K562 (cell line): ENCODE data around the gene PHF21A. TPM values are rescaled to one million over a fixed set of nuclear protein-coding genes. Genes with fewer than 3 reads are reported as not detected.

ENCODE experiments used
- ARID2 ChIP-seq: fragments of 450-650 bp; IDR thresholded peaks from 2 replicates; pipeline ENCODE4 v1.6.1; 2017; ENCODE audit warnings: antibody characterized with exemption, mild to moderate bottlenecking
- CHAMP1 ChIP-seq: fragments of 450-650 bp; IDR thresholded peaks from 2 replicates; pipeline ENCODE4 v1.6.1; 2016; ENCODE audit warnings: mild to moderate bottlenecking
- E2F8 ChIP-seq: fragments of 450-650 bp; IDR thresholded peaks from 2 replicates; pipeline ENCODE4 v1.7.1; 2018; ENCODE audit warnings: mild to moderate bottlenecking, low read depth; ENCODE audit not compliant: partially characterized antibody
- ETS2 ChIP-seq: IDR thresholded peaks from 2 replicates; pipeline ENCODE4 v1.6.1; 2016; ENCODE audit warnings: borderline replicate concordance, missing genetic modification characterization, mild to moderate bottlenecking, moderate library complexity, missing compliant biosample characterization; ENCODE audit not compliant: poor library complexity, severe bottlenecking
- FOXK1 ChIP-seq: sonication (generic); formaldehyde crosslinking; IDR thresholded peaks from 2 replicates; pipeline ENCODE4 v1.8.0; 2022; ENCODE audit warnings: missing genetic modification reagents, mild to moderate bottlenecking, borderline replicate concordance
- GMEB1 ChIP-seq: fragments of 250-450 bp; sonication (Bioruptor Pico); IDR thresholded peaks from 2 replicates; pipeline ENCODE4 v1.4.0; 2020; ENCODE audit warnings: mild to moderate bottlenecking
- GTF2F1 ChIP-seq: IDR thresholded peaks from 2 replicates; pipeline ENCODE4 v1.6.1; 2011; ENCODE audit warnings: low read depth, low read length, improper control_type of control experiment
- JUND ChIP-seq, 2 experiments: IDR thresholded peaks; 2 replicates in 1 of 2; 3 replicates in 1 of 2; pipeline ENCODE4 v1.6.1; 2011; ENCODE audit warnings: borderline replicate concordance in 2 of 2, low read depth in 2 of 2, low read length in 2 of 2, improper control_type of control experiment in 1 of 2, missing biosample characterization in 1 of 2, missing genetic modification characterization in 1 of 2, missing genetic modification reagents in 1 of 2
- NR1H2 ChIP-seq: sonication (generic); formaldehyde crosslinking; IDR thresholded peaks from 2 replicates; pipeline ENCODE4 v1.4.0; 2020; ENCODE audit warnings: mild to moderate bottlenecking, missing genetic modification reagents
- POLR2A ChIP-seq: fragments of 450-650 bp; conservative IDR thresholded peaks from 2 replicates; pipeline ENCODE4 v1.6.1; 2016
- RAD21 ChIP-seq, 2 experiments: fragments of 250-450 bp in 1 of 2; fragments of 450-650 bp in 1 of 2; sonication (Bioruptor Pico) in 1 of 2; formaldehyde crosslinking in 1 of 2; IDR thresholded peaks in 1 of 2; conservative IDR thresholded peaks in 1 of 2; 2 replicates each; pipeline versions ENCODE4 v1.4.0 to v1.8.0; 2020 to 2022; ENCODE audit warnings: mild to moderate bottlenecking in 2 of 2, moderate library complexity in 1 of 2
- RB1 ChIP-seq: fragments of 450-650 bp; IDR thresholded peaks from 2 replicates; pipeline ENCODE4 v1.6.1; 2017; ENCODE audit warnings: low read depth, mild to moderate bottlenecking
- SRSF1 ChIP-seq: fragments of 200-400 bp; formaldehyde crosslinking; IDR thresholded peaks from 2 replicates; pipeline ENCODE4 v1.6.1; 2017; ENCODE audit warnings: mild to moderate bottlenecking, low read depth, low read length, moderate library complexity
- STAT5A ChIP-seq: IDR thresholded peaks from 2 replicates; pipeline ENCODE4 v1.6.1; 2012; ENCODE audit warnings: low read length, inconsistent platforms, borderline replicate concordance
- XRCC5 ChIP-seq: fragments of 200-400 bp; formaldehyde crosslinking; IDR thresholded peaks from 2 replicates; pipeline ENCODE4 v1.6.1; 2017; ENCODE audit warnings: low read depth, mild to moderate bottlenecking, low read length
- ZNF134 ChIP-seq: fragments of 250-450 bp; sonication (Bioruptor Pico); conservative IDR thresholded peaks from 2 replicates; pipeline ENCODE4 v1.4.0; 2020
- ZNF175 ChIP-seq: fragments of 200-800 bp; sonication (Bioruptor generic); IDR thresholded peaks from 2 replicates; pipeline ENCODE4 v1.6.1; 2016; ENCODE audit warnings: low read depth, mild to moderate bottlenecking, missing genetic modification characterization, missing compliant biosample characterization
- ZNF232 ChIP-seq: sonication (generic); formaldehyde crosslinking; IDR thresholded peaks from 2 replicates; pipeline ENCODE4 v1.8.0; 2022; ENCODE audit warnings: mild to moderate bottlenecking, missing genetic modification reagents
- ZNF282 ChIP-seq: sonication (generic); formaldehyde crosslinking; IDR thresholded peaks from 2 replicates; pipeline ENCODE4 v1.8.1; 2023; ENCODE audit warnings: missing genetic modification reagents
- ZNF668 ChIP-seq: fragments of 250-450 bp; sonication (Bioruptor Pico); IDR thresholded peaks from 2 replicates; pipeline ENCODE4 v1.8.0; 2022; ENCODE audit warnings: mild to moderate bottlenecking, inconsistent platforms
- polyA plus RNA-seq, 8 experiments: library from polyadenylated mRNA; depleted of rRNA in 4 of 8; stranded (reverse) in 5 of 8; unstranded in 3 of 8; fragments of >200 nt; fragmentation: Nextera tagmentation in 2 of 8; fragmentation: Illumina TruSeq in 1 of 8; extraction: Ambion mirVana in 2 of 8; extraction: Trizol in 1 of 8; gene quantifications; 2 replicates each; pipeline versions ENCODE4 v1.2.1 to v1.2.3, GENCODE V29; 2011 to 2014; ENCODE audit warnings: inconsistent platforms in 1 of 8, missing spikeins in 1 of 8
- total RNA-seq, 7 experiments: library from RNA; depleted of rRNA in 6 of 7; stranded (reverse); fragments of >200 nt in 6 of 7; fragmentation: Illumina TruSeq in 2 of 7; extraction: Trizol in 2 of 7; gene quantifications; 2 replicates each; pipeline versions ENCODE4 v1.2.1 to v1.2.3, GENCODE V29; 2011 to 2021; ENCODE audit warnings: low replicate concordance in 1 of 7
- TF ChIP-seq, protein P1 (sequence below): fragments of 450-650 bp; IDR thresholded peaks from 2 replicates; pipeline ENCODE4 v1.6.1; 2016; ENCODE audit warnings: borderline replicate concordance

Gene PHF21A
- total and polyA plus RNA-seq, 9 of the 15 experiments (the other 6 are each of a cell fraction or from before 2014, with no cell fraction given) = 1.5 to 32.4 (median 10.7) TPM

DNA sequence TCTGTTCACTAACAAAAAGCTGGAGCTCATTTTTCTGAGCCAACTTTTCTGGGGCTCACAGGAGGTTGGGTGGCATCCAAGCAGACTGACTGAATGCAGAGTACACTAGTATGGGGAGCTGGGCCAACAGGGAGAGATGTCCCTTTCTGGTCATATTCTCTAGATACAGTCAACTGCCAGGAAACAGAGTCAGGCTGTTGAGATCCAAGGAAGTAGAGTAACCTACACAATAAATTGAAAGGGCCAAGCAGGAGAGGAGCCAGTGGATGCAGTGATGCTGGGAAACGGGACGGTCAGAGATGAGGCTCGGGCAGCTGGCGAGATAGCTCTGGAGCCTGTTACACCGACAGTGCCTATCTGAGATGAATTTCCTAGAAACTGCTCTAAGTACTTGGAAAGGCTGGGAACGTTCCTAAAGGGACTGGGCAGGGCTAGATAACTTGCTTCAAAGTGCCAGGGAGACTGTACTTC is 127.7 kb downstream of the PHF21A start (continued):
- no peak for TF ChIP-seq GMEB1 (CRISPR knock-in tag)
- no peak for TF ChIP-seq ETS2 (tag)
- TF ChIP-seq, protein P1, sequence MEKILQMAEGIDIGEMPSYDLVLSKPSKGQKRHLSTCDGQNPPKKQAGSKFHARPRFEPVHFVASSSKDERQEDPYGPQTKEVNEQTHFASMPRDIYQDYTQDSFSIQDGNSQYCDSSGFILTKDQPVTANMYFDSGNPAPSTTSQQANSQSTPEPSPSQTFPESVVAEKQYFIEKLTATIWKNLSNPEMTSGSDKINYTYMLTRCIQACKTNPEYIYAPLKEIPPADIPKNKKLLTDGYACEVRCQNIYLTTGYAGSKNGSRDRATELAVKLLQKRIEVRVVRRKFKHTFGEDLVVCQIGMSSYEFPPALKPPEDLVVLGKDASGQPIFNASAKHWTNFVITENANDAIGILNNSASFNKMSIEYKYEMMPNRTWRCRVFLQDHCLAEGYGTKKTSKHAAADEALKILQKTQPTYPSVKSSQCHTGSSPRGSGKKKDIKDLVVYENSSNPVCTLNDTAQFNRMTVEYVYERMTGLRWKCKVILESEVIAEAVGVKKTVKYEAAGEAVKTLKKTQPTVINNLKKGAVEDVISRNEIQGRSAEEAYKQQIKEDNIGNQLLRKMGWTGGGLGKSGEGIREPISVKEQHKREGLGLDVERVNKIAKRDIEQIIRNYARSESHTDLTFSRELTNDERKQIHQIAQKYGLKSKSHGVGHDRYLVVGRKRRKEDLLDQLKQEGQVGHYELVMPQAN = no peak
- TF ChIP-seq SRSF1 = no peak
- no peak for TF ChIP-seq RB1
- TF ChIP-seq RAD21 (CRISPR knock-in tag; conservative IDR thresholded peaks at IDR 0.05 in 1 of 2, IDR thresholded peaks at IDR 0.05 in 1 of 2) = no peak
- TF ChIP-seq NR1H2 = no peak
- no peak for TF ChIP-seq CHAMP1
- no peak for TF ChIP-seq E2F8
- TF ChIP-seq ZNF282 (CRISPR knock-in tag) = no peak
- no peak for TF ChIP-seq ZNF232 (CRISPR knock-in tag)
- TF ChIP-seq ZNF668 (CRISPR knock-in tag) = no peak
- TF ChIP-seq GTF2F1 = no peak
- TF ChIP-seq ZNF134 (CRISPR knock-in tag) = no peak
- no peak for TF ChIP-seq JUND (IDR thresholded peaks at IDR 0.05; ENCODE audit: borderline replicate concordance, low read depth, low read length)
- TF ChIP-seq JUND (tag; IDR thresholded peaks at IDR 0.05; ENCODE audit: borderline replicate concordance, low read depth, low read length) = no peak
- no peak for TF ChIP-seq FOXK1
- TF ChIP-seq STAT5A = peak; percentile 82
- no peak for TF ChIP-seq XRCC5
- no peak for TF ChIP-seq POLR2A
- TF ChIP-seq ZNF175 (CRISPR knock-in tag) = no peak
- no peak for TF ChIP-seq ARID2
